PC-9 (cell line): Measurements from ENCODE around the gene IGFBP5. TPM values are rescaled to one million over a fixed set of nuclear protein-coding genes. Genes with fewer than 3 reads are reported as not detected.

ENCODE experiments used
- BruUV-seq: library from RNA; stranded (reverse); fragments of 400-500 nt; replicated peaks from 2 replicates; lab custom pipeline; 2021; lab: Mats Ljungman, UMichigan
- CTCF ChIA-PET: fragments of 300-600 bp; sonication (Branson Sonifier 250); formaldehyde crosslinking; loops from one replicate; lab custom pipeline; 2022; ENCODE audit warnings: antibody characterized with exemption; lab: Charles Lee
- POLR2A ChIA-PET: fragments of 300-600 bp; sonication (Branson Sonifier 250); formaldehyde crosslinking; loops from one replicate; lab custom pipeline; 2022; ENCODE audit warnings: antibody characterized with exemption; ENCODE audit not compliant: unreplicated experiment; lab: Charles Lee
- DNase-seq, 2 experiments: peaks; one replicate each; pipeline versions ENCODE4 v3.0.0 to v3.0.0-alpha.2; 2015 to 2022; ENCODE audit warnings: mixed read lengths in 1 of 2
- H2AFZ ChIP-seq: fragments of 200-600 bp; sonication (generic); 2 replicates; pipeline ENCODE4 v1.8.1; 2017; ENCODE audit warnings: antibody characterized with exemption
- H3F3A ChIP-seq: fragments of 200-600 bp; sonication (generic); 2 replicates; pipeline ENCODE4 v1.8.1; 2017; ENCODE audit warnings: antibody characterized with exemption, mild to moderate bottlenecking, low read depth; ENCODE audit not compliant: insufficient read depth
- H3K27ac ChIP-seq: fragments of 200-600 bp; sonication (generic); 2 replicates; pipeline ENCODE4 v1.6.1; 2016; ENCODE audit warnings: mixed run types
- H3K27me3 ChIP-seq: fragments of 200-600 bp; sonication (generic); 2 replicates; pipeline ENCODE4 v1.6.1; 2016; ENCODE audit warnings: low read depth, mixed run types; ENCODE audit not compliant: insufficient read depth
- H3K36me3 ChIP-seq: fragments of 200-600 bp; sonication (generic); 2 replicates; pipeline ENCODE4 v1.6.1; 2016; ENCODE audit warnings: low read depth, mixed run types
- H3K4me1 ChIP-seq: fragments of 200-600 bp; sonication (generic); replicated peaks from 2 replicates; pipeline ENCODE4 v1.6.1; 2016; ENCODE audit warnings: mixed run types; ENCODE audit not compliant: insufficient read depth
- H3K4me2 ChIP-seq: fragments of 200-600 bp; sonication (generic); 2 replicates; pipeline ENCODE4 v1.6.1; 2017; ENCODE audit warnings: mixed run types
- H3K4me3 ChIP-seq: fragments of 200-600 bp; sonication (generic); 2 replicates; pipeline ENCODE4 v1.6.1; 2016; ENCODE audit warnings: mixed run types
- H3K79me2 ChIP-seq: fragments of 200-600 bp; sonication (generic); 2 replicates; pipeline ENCODE4 v1.6.1; 2017; ENCODE audit warnings: low read depth, mixed run types
- H3K9me2 ChIP-seq: fragments of 200-600 bp; sonication (generic); 2 replicates; pipeline ENCODE4 v1.8.1; 2017; ENCODE audit warnings: mild to moderate bottlenecking; ENCODE audit not compliant: insufficient read depth
- H3K9me3 ChIP-seq: fragments of 200-600 bp; sonication (generic); 2 replicates; pipeline ENCODE4 v1.8.1; 2016; ENCODE audit warnings: low read depth; ENCODE audit not compliant: insufficient read depth
- H4K20me1 ChIP-seq: fragments of 200-600 bp; sonication (generic); 2 replicates; pipeline ENCODE4 v1.8.1; 2017; ENCODE audit not compliant: insufficient read depth
- EZH2 ChIP-seq: fragments of 200-600 bp; sonication (generic); IDR thresholded peaks from 2 replicates; pipeline ENCODE4 v1.8.0; 2017; ENCODE audit warnings: antibody characterized with exemption, low read depth
- intact Hi-C: fragments of 100-400 bp; cut with micrococcal nuclease; formaldehyde crosslinking; loops from one replicate; pipeline ENCODE4 v1.10.0; 2022; ENCODE audit not compliant: unreplicated experiment
- total RNA-seq: library from RNA; stranded (reverse); gene quantifications from 2 replicates; pipeline ENCODE4 v1.2.3, GENCODE V29; 2021
- TF ChIP-seq, protein P1 (sequence below): fragments of 200-600 bp; sonication (generic); conservative IDR thresholded peaks from 2 replicates; pipeline ENCODE4 v1.6.1; 2017; ENCODE audit warnings: mixed run types, antibody characterized with exemption, mild to moderate bottlenecking, moderate library complexity

IGFBP5 gene
- total RNA-seq, 1 experiment from 2014 or later, result 5.5 TPM

DNA sequence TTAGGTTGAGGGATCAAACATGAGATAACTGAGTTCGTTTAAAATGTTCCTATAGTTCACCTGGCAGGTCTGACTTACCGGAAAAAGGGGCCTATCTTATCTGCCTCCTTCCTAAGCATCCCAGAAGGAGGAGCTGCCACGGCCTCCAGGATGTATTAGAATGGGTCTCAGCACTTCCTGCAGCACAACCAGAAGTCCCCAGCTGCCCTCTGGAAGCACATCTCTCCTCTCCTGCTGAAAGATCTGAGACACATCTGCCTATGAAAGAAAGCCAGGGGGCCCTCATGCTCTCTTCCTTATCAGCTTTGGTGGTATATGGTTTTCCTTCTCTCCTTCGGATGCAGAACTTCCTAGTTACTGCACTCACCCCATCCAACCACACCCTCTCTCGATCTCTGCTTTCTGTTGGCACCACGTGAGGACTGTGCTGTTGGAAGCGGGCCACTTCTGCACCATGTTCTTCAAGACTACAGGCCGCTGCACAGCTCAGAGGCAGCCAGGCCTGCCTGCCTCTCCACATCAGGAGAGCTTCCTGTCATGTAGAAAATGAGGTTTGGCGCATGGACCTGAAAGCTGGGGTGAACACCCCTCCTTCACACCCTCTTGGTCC is 6.5 kb downstream of the IGFBP5 start:
- H3K4me3 ChIP-seq, result no peak overlapping the region
- no peaks in the 10 kb centered on the region for H3K36me3 ChIP-seq
- no peaks in the 10 kb centered on the region for H3K9me2 ChIP-seq
- no peak for TF ChIP-seq EZH2
- TF ChIP-seq, protein P1, sequence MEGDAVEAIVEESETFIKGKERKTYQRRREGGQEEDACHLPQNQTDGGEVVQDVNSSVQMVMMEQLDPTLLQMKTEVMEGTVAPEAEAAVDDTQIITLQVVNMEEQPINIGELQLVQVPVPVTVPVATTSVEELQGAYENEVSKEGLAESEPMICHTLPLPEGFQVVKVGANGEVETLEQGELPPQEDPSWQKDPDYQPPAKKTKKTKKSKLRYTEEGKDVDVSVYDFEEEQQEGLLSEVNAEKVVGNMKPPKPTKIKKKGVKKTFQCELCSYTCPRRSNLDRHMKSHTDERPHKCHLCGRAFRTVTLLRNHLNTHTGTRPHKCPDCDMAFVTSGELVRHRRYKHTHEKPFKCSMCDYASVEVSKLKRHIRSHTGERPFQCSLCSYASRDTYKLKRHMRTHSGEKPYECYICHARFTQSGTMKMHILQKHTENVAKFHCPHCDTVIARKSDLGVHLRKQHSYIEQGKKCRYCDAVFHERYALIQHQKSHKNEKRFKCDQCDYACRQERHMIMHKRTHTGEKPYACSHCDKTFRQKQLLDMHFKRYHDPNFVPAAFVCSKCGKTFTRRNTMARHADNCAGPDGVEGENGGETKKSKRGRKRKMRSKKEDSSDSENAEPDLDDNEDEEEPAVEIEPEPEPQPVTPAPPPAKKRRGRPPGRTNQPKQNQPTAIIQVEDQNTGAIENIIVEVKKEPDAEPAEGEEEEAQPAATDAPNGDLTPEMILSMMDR, result no peak
- H3K27ac ChIP-seq, result no peak overlapping the region
- 0 out of 2 replicates have a peak, but pooled peaks cover 3% of the 10 kb centered on the region for H3F3A ChIP-seq
- H2AFZ ChIP-seq, result no peak overlapping the region
- no peak overlapping the region for H3K4me2 ChIP-seq
- no peaks in the 10 kb centered on the region for H3K79me2 ChIP-seq
- no peaks in the 10 kb centered on the region for H3K27me3 ChIP-seq
- no peak for DNase-seq
- no peaks in the 10 kb centered on the region for H4K20me1 ChIP-seq
- no TSS peak for BruUV-seq
- intact Hi-C loops, result no loop called here
- no peaks in the 10 kb centered on the region; the same call in 1 of the 2 replicates for H3K4me1 ChIP-seq
- POLR2A ChIA-PET, result no interaction called here
- H3K9me3 ChIP-seq, result no peaks in the 10 kb centered on the region
- CTCF ChIA-PET, result no interaction called here

DNA sequence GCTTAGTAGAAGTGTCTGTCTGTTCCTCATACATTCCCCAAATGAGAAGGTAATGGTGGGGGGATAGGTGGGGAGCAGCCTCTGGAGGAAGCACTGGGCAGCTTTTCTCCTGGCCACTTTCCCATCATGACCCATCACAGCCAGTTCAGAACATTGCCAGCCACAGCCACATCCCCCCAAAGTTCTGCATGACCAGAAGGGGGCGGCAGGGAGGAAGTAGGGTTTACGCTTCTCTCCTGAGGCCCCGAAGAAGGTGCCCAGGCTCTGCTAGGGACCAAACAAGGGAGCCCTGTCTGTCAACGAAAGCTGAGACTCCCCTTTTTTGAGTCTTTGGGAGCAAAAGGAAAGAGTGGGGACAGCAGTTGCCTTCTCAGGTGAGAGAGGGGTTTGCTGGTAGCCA is 7.7 kb downstream of the IGFBP5 start:
- no peaks in the 10 kb centered on the region for H3K27me3 ChIP-seq
- ChIA-PET CTCF (interaction anchor here (0.6 kb wide), 1 partner anchor 917 kb away, joined by 3 read pairs; no protein-coding TSS in a partner anchor), POLR2A (no interaction called here)
- no peaks in the 10 kb centered on the region for H3K79me2 ChIP-seq
- no TSS peak for BruUV-seq
- no peaks in the 10 kb centered on the region for H4K20me1 ChIP-seq
- no peak overlapping the region for H3K4me2 ChIP-seq
- H3K9me3 ChIP-seq, result no peaks in the 10 kb centered on the region
- H3K9me2 ChIP-seq, result no peaks in the 10 kb centered on the region
- H3K4me1 ChIP-seq, result peaks cover 5% of the 10 kb centered on the region; the same call in 1 of the 2 replicates
- H3K27ac ChIP-seq, result no peak overlapping the region
- intact Hi-C loops, result no loop called here
- H3K36me3 ChIP-seq, result no peaks in the 10 kb centered on the region
- H2AFZ ChIP-seq, result no peak overlapping the region
- no peak for DNase-seq
- TF ChIP-seq EZH2, result no peak
- TF ChIP-seq, protein P1, result no peak; the same call in 1 of the 2 replicates
- peaks cover 1% of the 10 kb centered on the region; the same call in 1 of the 2 replicates for H3F3A ChIP-seq
- no peak overlapping the region for H3K4me3 ChIP-seq

DNA sequence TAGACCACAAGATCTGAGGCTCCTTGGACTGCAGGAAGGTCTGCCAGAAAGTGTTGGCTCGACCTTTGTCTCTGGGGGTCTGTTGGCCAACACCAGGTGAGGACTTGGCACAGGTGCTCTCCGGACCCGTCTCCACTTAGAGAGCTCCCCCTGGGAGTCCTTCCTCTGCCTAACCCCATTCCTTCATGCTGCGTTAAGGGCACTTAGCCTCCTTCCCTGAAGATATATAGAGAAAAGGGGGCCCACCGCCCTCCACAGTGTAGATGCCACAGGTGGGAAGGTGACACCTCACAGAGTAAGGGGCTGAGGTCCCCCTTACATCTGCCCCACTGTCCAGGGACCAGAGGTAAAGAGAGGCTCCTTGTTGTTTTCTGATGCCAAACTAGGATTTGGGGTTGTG is 8.2 kb downstream of the IGFBP5 start:
- Histone ChIP-seq H3K79me2 (no peaks in the 10 kb centered on the region), H3F3A (peaks cover 2% of the 10 kb centered on the region; the same call in 1 of the 2 replicates), H2AFZ (no peak overlapping the region), H4K20me1 (no peaks in the 10 kb centered on the region), H3K27ac (no peak overlapping the region), H3K4me2 (no peak overlapping the region), H3K27me3 (no peaks in the 10 kb centered on the region), H3K9me2 (no peaks in the 10 kb centered on the region), H3K36me3 (no peaks in the 10 kb centered on the region), H3K4me3 (no peak overlapping the region), H3K4me1 (peaks cover 10% of the 10 kb centered on the region), H3K9me3 (no peaks in the 10 kb centered on the region)
- no peak for DNase-seq
- TF ChIP-seq EZH2, result no peak
- TF ChIP-seq, protein P1, result no peak
- CTCF ChIA-PET, result interaction anchor here (0.6 kb wide), 1 partner anchor 918 kb away, joined by 3 read pairs; no protein-coding TSS in a partner anchor
- intact Hi-C loops, result no loop called here
- BruUV-seq, result no TSS peak
- POLR2A ChIA-PET, result no interaction called here
